Activated CD4-positive, alpha-beta T cell treated with anti-CD3 and anti-CD28 coated beads for 36 hours (primary cell): ENCODE data around the gene ANGPTL4. TPM values are rescaled to one million over a fixed set of nuclear protein-coding genes. Genes with fewer than 3 reads are reported as not detected.
A peak's percentile ranks its signal among the peaks of the same experiment; 100 is the strongest.
"Not testable (repeated sequence)": the region's sequence is repeated elsewhere in the genome, so short reads cannot be mapped to it uniquely, and the experiment has no call there.

Source experiments
- ATAC-seq: fragments of 200-7000 bp; cut with Tn5 transposase; one replicate; pipeline ENCODE4 v1.10.0; 2021; ENCODE audit warnings: mild to moderate bottlenecking, moderate library complexity
- CTCF ChIA-PET: fragments of 350-600 bp; sonication (Branson Sonifier 250); formaldehyde crosslinking; loops from one replicate; lab custom pipeline; 2021; ENCODE audit warnings: antibody characterized with exemption; lab: Charles Lee
- POLR2A ChIA-PET: fragments of 350-600 bp; sonication (Branson Sonifier 250); formaldehyde crosslinking; loops from one replicate; lab custom pipeline; 2021; ENCODE audit warnings: antibody characterized with exemption, inconsistent platforms; lab: Charles Lee
- DNase-seq: peaks from one replicate; pipeline ENCODE4 v3.0.0-alpha.2; 2020
- H3K27ac Mint-ChIP-seq: one replicate; pipeline ENCODE4 v1.8.0; 2021; ENCODE audit warnings: mixed read lengths
- H3K27me3 Mint-ChIP-seq: one replicate; pipeline ENCODE4 v1.8.0; 2021; ENCODE audit warnings: mixed read lengths
- H3K36me3 Mint-ChIP-seq: one replicate; pipeline ENCODE4 v1.8.0; 2021; ENCODE audit warnings: low read depth, mixed read lengths
- H3K4me1 Mint-ChIP-seq: one replicate; pipeline ENCODE4 v1.8.0; 2021; ENCODE audit warnings: mixed read lengths
- H3K4me3 Mint-ChIP-seq: one replicate; pipeline ENCODE4 v1.8.0; 2021; ENCODE audit warnings: mild to moderate bottlenecking, moderate library complexity, mixed read lengths
- H3K9me3 Mint-ChIP-seq: one replicate; pipeline ENCODE4 v1.8.0; 2021; ENCODE audit warnings: low read depth, mixed read lengths
- intact Hi-C, 2 experiments: fragments of 100-400 bp; cut with DNase I in 1 of 2; cut with micrococcal nuclease in 1 of 2; formaldehyde crosslinking; loops; one replicate each; pipeline versions ENCODE4 v1.14.2 to v1.15.1; 2022 to 2024; cut with DNase I, micrococcal nuclease
- total RNA-seq, 2 experiments: library from RNA; stranded (reverse); gene quantifications; one replicate each; pipeline ENCODE4 v1.2.3, GENCODE V29; 2021

ANGPTL4 gene
- total RNA-seq, 2 experiments from 2014 or later, result 7.4 to 7.9 TPM

GRCh38 chr19:8335343-8336071, 28.4 kb upstream of the ANGPTL4 start:
- CTCF ChIA-PET, result interaction anchor here (0.7 to 3.3 kb wide), 11 partner anchors 8 to 306 kb away, joined by 3 to 20 read pairs (median 4); partner anchors contain the start of genes KANK3 and RPS28
- POLR2A ChIA-PET, result no interaction called here

GRCh38 chr19:8336072-8336569, 27.8 kb upstream of the ANGPTL4 start:
- CTCF ChIA-PET, result interaction anchor here (0.7 to 3.3 kb wide), 7 partner anchors 9 to 306 kb away, joined by 3 to 20 read pairs (median 5); partner anchors contain the start of gene RPS28
- no peak for ATAC-seq
- Mint-ChIP-seq H3K4me1 (peaks cover 8% of the 10 kb centered on the region), H3K36me3 (no peaks in the 10 kb centered on the region), H3K9me3 (no peaks in the 10 kb centered on the region), H3K27ac (no peak overlapping the region), H3K4me3 (peak overlapping the region; percentile 50), H3K27me3 (peaks cover 29% of the 10 kb centered on the region)
- DNase-seq, result peak; percentile 37
- intact Hi-C loops, result no loop called here
- POLR2A ChIA-PET, result no interaction called here

More at GRCh38 chr19:8335343-8336071, 28.4 kb upstream of the ANGPTL4 start:
- Mint-ChIP-seq H3K36me3 (no peaks in the 10 kb centered on the region), H3K4me1 (peaks cover 8% of the 10 kb centered on the region), H3K27ac (no peak overlapping the region), H3K27me3 (peaks cover 27% of the 10 kb centered on the region), H3K4me3 (peak overlapping the region; percentile 50), H3K9me3 (no peaks in the 10 kb centered on the region)
- DNase-seq (peak; percentile 60), ATAC-seq (peak; percentile 66)
- intact Hi-C loops, result no loop called here

- H3K4me1 Mint-ChIP-seq, result peaks cover 8% of the 10 kb centered on the region
- DNase-seq (no peak), ATAC-seq (no peak)
- intact Hi-C loops, result no loop called here
- no peaks in the 10 kb centered on the region for H3K36me3 Mint-ChIP-seq
- ChIA-PET CTCF (interaction anchor here (1.0 to 3.3 kb wide), 2 partner anchors 13 to 18 kb away, joined by 5 to 20 read pairs; partner anchors contain the start of gene RPS28), POLR2A (no interaction called here)
- H3K9me3 Mint-ChIP-seq, result no peaks in the 10 kb centered on the region
- H3K4me3 Mint-ChIP-seq, result no peak overlapping the region
- H3K27ac Mint-ChIP-seq, result no peak overlapping the region
- peaks cover 29% of the 10 kb centered on the region for H3K27me3 Mint-ChIP-seq
Measured at GRCh38 chr19:8336660-8337059, 27.3 kb upstream of the ANGPTL4 start.

- POLR2A ChIA-PET, result no interaction called here
- ATAC-seq, result no peak
- H3K27me3 Mint-ChIP-seq, result peaks cover 29% of the 10 kb centered on the region
Measured at GRCh38 chr19:8337728-8338127, 26.2 kb upstream of the ANGPTL4 start.

GRCh38 chr19:8338835-8339234, 25.1 kb upstream of the ANGPTL4 start:
- no peaks in the 10 kb centered on the region for H3K9me3 Mint-ChIP-seq
- H3K4me1 Mint-ChIP-seq, result peaks cover 14% of the 10 kb centered on the region
- H3K4me3 Mint-ChIP-seq, result no peak overlapping the region
- H3K27me3 Mint-ChIP-seq, result peaks cover 27% of the 10 kb centered on the region
- DNase-seq (no peak), ATAC-seq (no peak)
- intact Hi-C loops, result no loop called here
- H3K36me3 Mint-ChIP-seq, result no peaks in the 10 kb centered on the region
- POLR2A ChIA-PET, result no interaction called here
- CTCF ChIA-PET, result interaction anchor here (1.9 kb wide), 1 partner anchor 15 kb away, joined by 8 read pairs; no protein-coding TSS in a partner anchor
- H3K27ac Mint-ChIP-seq, result no peak overlapping the region

More at GRCh38 chr19:8337728-8338127, 26.2 kb upstream of the ANGPTL4 start:
- CTCF ChIA-PET, result no interaction called here
- no peak overlapping the region for H3K4me3 Mint-ChIP-seq
- H3K27ac Mint-ChIP-seq, result no peak overlapping the region
- no peaks in the 10 kb centered on the region for H3K9me3 Mint-ChIP-seq
- DNase-seq, result no peak
- intact Hi-C loops, result no loop called here
- peaks cover 8% of the 10 kb centered on the region for H3K4me1 Mint-ChIP-seq
- H3K36me3 Mint-ChIP-seq, result no peaks in the 10 kb centered on the region

- Mint-ChIP-seq H3K4me3 (no peak overlapping the region), H3K27me3 (peaks cover 22% of the 10 kb centered on the region)
- CTCF ChIA-PET, result interaction anchor here (1.1 to 5.1 kb wide), 4 partner anchors 10 to 237 kb away, joined by 3 to 37 read pairs (median 7); no protein-coding TSS in a partner anchor
Measured at GRCh38 chr19:8340341-8341096, 23.4 kb upstream of the ANGPTL4 start.

GRCh38 chr19:8341504-8341903, 22.5 kb upstream of the ANGPTL4 start:
- intact Hi-C loops, result loop anchor here in 1 of 2 experiments (5.0 kb wide), 1 partner anchor 171 kb away; the partner anchor contains the start of gene ZNF414
- H3K4me1 Mint-ChIP-seq, DNase-seq, POLR2A ChIA-PET, H3K27ac Mint-ChIP-seq, H3K36me3 Mint-ChIP-seq, H3K9me3 Mint-ChIP-seq, ATAC-seq, H3K4me3 Mint-ChIP-seq: not testable (repeated sequence)
- CTCF ChIA-PET, result interaction anchor here (0.6 to 5.1 kb wide), 4 partner anchors 11 to 145 kb away, joined by 3 to 37 read pairs (median 5); no protein-coding TSS in a partner anchor
- H3K27me3 Mint-ChIP-seq, result peaks cover 17% of the 10 kb centered on the region

More at GRCh38 chr19:8340341-8341096, 23.4 kb upstream of the ANGPTL4 start:
- no peaks in the 10 kb centered on the region for H3K36me3 Mint-ChIP-seq
- no peak for DNase-seq
- intact Hi-C loops, result loop anchor here in 1 of 2 experiments (5.0 kb wide), 1 partner anchor 172 kb away; the partner anchor contains the start of gene ZNF414
- H3K27ac Mint-ChIP-seq, result no peak overlapping the region
- H3K4me1 Mint-ChIP-seq, result peaks cover 11% of the 10 kb centered on the region
- no peak for ATAC-seq
- H3K9me3 Mint-ChIP-seq, result no peaks in the 10 kb centered on the region
- POLR2A ChIA-PET, result interaction anchor here (0.5 to 0.6 kb wide), 2 partner anchors 8 to 17 kb away, joined by 3 to 5 read pairs; no protein-coding TSS in a partner anchor

- H3K4me3 Mint-ChIP-seq, result no peak overlapping the region
- ATAC-seq (no peak), DNase-seq (no peak)
- ChIA-PET POLR2A (interaction anchor here (0.6 kb wide), 2 partner anchors 113 to 170 kb away, joined by 4 to 5 read pairs; no protein-coding TSS in a partner anchor), CTCF (interaction anchor here (5.1 kb wide), 1 partner anchor 12 kb away, joined by 37 read pairs; no protein-coding TSS in a partner anchor)
- H3K36me3 Mint-ChIP-seq, result no peaks in the 10 kb centered on the region
- no peaks in the 10 kb centered on the region for H3K9me3 Mint-ChIP-seq
- H3K4me1 Mint-ChIP-seq, result peaks cover 6% of the 10 kb centered on the region
- intact Hi-C loops, result loop anchor here in 1 of 2 experiments (5.0 kb wide), 1 partner anchor 170 kb away; the partner anchor contains the start of gene ZNF414
- no peak overlapping the region for H3K27ac Mint-ChIP-seq
- H3K27me3 Mint-ChIP-seq, result peaks cover 16% of the 10 kb centered on the region
Measured at GRCh38 chr19:8342316-8342683, 21.7 kb upstream of the ANGPTL4 start.

- peak within 1 kb of the TSS; percentile 64 for H3K4me3 Mint-ChIP-seq
- peaks cover 12% of the 10 kb centered on the region for H3K27me3 Mint-ChIP-seq
- ATAC-seq (peak; percentile 100), DNase-seq (peak; percentile 96)
- CTCF ChIA-PET, result interaction anchor here (1.3 to 5.1 kb wide), 3 partner anchors 8 to 34 kb away, joined by 3 to 37 read pairs (median 4); no protein-coding TSS in a partner anchor
- peaks cover 6% of the 10 kb centered on the region for H3K4me1 Mint-ChIP-seq
- H3K36me3 Mint-ChIP-seq, result no peaks in the 10 kb centered on the region
- intact Hi-C loops, result loop anchor here (1.0 to 5.0 kb wide), 3 partner anchors 22 to 169 kb away; partner anchors contain the start of genes RAB11B (in 2 of the 2), NDUFA7 (in 1 of the 2), RPS28 (in 1 of the 2) and ZNF414 (in 1 of the 2)
- POLR2A ChIA-PET, result interaction anchor here (0.6 kb wide), 1 partner anchor 113 kb away, joined by 4 read pairs; no protein-coding TSS in a partner anchor
- H3K9me3 Mint-ChIP-seq, result no peaks in the 10 kb centered on the region
- H3K27ac Mint-ChIP-seq, result no peak within 1 kb of the TSS
Measured at GRCh38 chr19:8342684-8343482, 21.1 kb upstream of the ANGPTL4 start, which contains the start of gene KANK3. Gene KANK3 (minus strand): TSS chr19:8343262. CDS start chr19:8337828, 5,434 bp downstream.

GRCh38 chr19:8343483-8343844, 20.5 kb upstream of the ANGPTL4 start:
- no peaks in the 10 kb centered on the region for H3K9me3 Mint-ChIP-seq
- intact Hi-C loops, result loop anchor here (1.0 to 5.0 kb wide), 3 partner anchors 22 to 169 kb away; partner anchors contain the start of genes RAB11B (in 2 of the 2), NDUFA7 (in 1 of the 2), RPS28 (in 1 of the 2) and ZNF414 (in 1 of the 2)
- H3K4me3 Mint-ChIP-seq, result peak overlapping the region; percentile 64
- peaks cover 9% of the 10 kb centered on the region for H3K27me3 Mint-ChIP-seq
- DNase-seq (no peak), ATAC-seq (peak; percentile 2)
- ChIA-PET POLR2A (no interaction called here), CTCF (interaction anchor here (1.3 to 5.1 kb wide), 3 partner anchors 9 to 34 kb away, joined by 3 to 37 read pairs (median 4); no protein-coding TSS in a partner anchor)
- no peak overlapping the region for H3K27ac Mint-ChIP-seq
- no peaks in the 10 kb centered on the region for H3K36me3 Mint-ChIP-seq
- H3K4me1 Mint-ChIP-seq, result peaks cover 6% of the 10 kb centered on the region
